ENCODE data around the gene CYP4Z1. TPM values are rescaled to one million over a fixed set of nuclear protein-coding genes. Genes with fewer than 3 reads are reported as not detected.
"Not testable (repeated sequence)": the region's sequence is repeated elsewhere in the genome, so short reads cannot be mapped to it uniquely, and the experiment has no call there.

Gene CYP4Z1
- total RNA-seq, 1 donor from 2014 or later, result not detected

DNA sequence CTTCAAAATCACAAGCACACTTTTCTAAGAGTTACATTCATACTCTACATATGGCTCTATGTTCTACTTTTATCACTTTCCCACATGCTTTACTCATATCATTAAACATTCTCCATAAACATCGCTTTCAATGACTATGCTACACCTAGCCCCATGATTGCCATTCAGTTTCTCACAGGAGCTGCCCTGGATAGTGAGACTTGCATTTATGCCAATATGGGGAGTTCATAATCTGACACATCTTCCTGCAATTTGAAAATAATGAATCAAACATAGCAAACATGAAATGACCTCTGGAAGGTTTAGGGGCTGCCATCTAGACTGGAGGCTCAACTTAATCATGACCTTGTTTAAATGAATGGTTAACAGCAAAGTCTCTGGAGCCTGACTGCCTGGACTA lies 61.2 kb downstream of the CYP4Z1 start:
- Mint-ChIP-seq H3K36me3 (ENCODE audit: low read depth, unreplicated experiment) (no peaks in the 10 kb centered on the region), H3K9me3 (ENCODE audit: unreplicated experiment) (no peaks in the 10 kb centered on the region), H3K27me3 (ENCODE audit: low read depth, unreplicated experiment) (peaks cover 3% of the 10 kb centered on the region), H3K4me1 (ENCODE audit: low read depth, unreplicated experiment) (no peaks in the 10 kb centered on the region), H3K27ac (ENCODE audit: unreplicated experiment) (no peak overlapping the region), H3K4me3 (ENCODE audit: unreplicated experiment) (no peak overlapping the region)
- no peak overlapping the region for H2AFZ ChIP-seq (ENCODE audit: low read depth, low read length)
- FAIRE-seq (no peak), DNase-seq (ENCODE audit: low read depth) (no peak)
- H3K36me3 ChIP-seq (ENCODE audit: insufficient read depth, low read length), result no peaks in the 10 kb centered on the region
- H3K9ac ChIP-seq (ENCODE audit: low read length), result no peak overlapping the region
- H3K4me2 ChIP-seq (ENCODE audit: low read length), result no peak overlapping the region
- H3K4me3 ChIP-seq (ENCODE audit: insufficient read depth, low read depth, low read length), result no peak overlapping the region
- H3K27me3 ChIP-seq (ENCODE audit: insufficient read depth, low read length), result no peaks in the 10 kb centered on the region
- no peaks in the 10 kb centered on the region for H3K9me3 ChIP-seq (ENCODE audit: insufficient read depth, low read depth, low read length)
- H3K27ac ChIP-seq (ENCODE audit: low read depth, low read length), result no peak overlapping the region
- no peak for TF ChIP-seq CTCF (IDR thresholded peaks at IDR 0.05; ENCODE audit: insufficient read depth, low read depth, low read length)
- no peak for TF ChIP-seq EZH2 (IDR thresholded peaks at IDR 0.05; ENCODE audit: insufficient read depth, low read length)
- H3K4me1 ChIP-seq (ENCODE audit: insufficient read depth, low read length), result no peaks in the 10 kb centered on the region
- no peaks in the 10 kb centered on the region for H4K20me1 ChIP-seq (ENCODE audit: insufficient read depth, low read length)
- H3K79me2 ChIP-seq (ENCODE audit: insufficient read depth, low read length), result no peaks in the 10 kb centered on the region

GRCh38 chr1:47128854-47129253 lies 61.8 kb downstream of the CYP4Z1 start:
- not testable (repeated sequence) for H3K27me3 Mint-ChIP-seq (ENCODE audit: low read depth, unreplicated experiment); FAIRE-seq; H3K36me3 Mint-ChIP-seq (ENCODE audit: low read depth, unreplicated experiment); H3K9ac ChIP-seq (ENCODE audit: low read length); DNase-seq (ENCODE audit: low read depth); H3K27ac ChIP-seq (ENCODE audit: low read depth, low read length); H3K27me3 ChIP-seq (ENCODE audit: insufficient read depth, low read length); H3K79me2 ChIP-seq (ENCODE audit: insufficient read depth, low read length); H3K27ac Mint-ChIP-seq (ENCODE audit: unreplicated experiment); H4K20me1 ChIP-seq (ENCODE audit: insufficient read depth, low read length); H3K4me3 ChIP-seq (ENCODE audit: insufficient read depth, low read depth, low read length); H2AFZ ChIP-seq (ENCODE audit: low read depth, low read length); H3K4me1 Mint-ChIP-seq (ENCODE audit: low read depth, unreplicated experiment); H3K4me1 ChIP-seq (ENCODE audit: insufficient read depth, low read length); H3K36me3 ChIP-seq (ENCODE audit: insufficient read depth, low read length); H3K9me3 ChIP-seq (ENCODE audit: insufficient read depth, low read depth, low read length); H3K4me3 Mint-ChIP-seq (ENCODE audit: unreplicated experiment); H3K4me2 ChIP-seq (ENCODE audit: low read length); H3K9me3 Mint-ChIP-seq (ENCODE audit: unreplicated experiment)

GRCh38 chr1:47129489-47130230 lies 62.6 kb downstream of the CYP4Z1 start:
- not testable (repeated sequence) for H3K27me3 Mint-ChIP-seq (ENCODE audit: low read depth, unreplicated experiment); H3K4me3 ChIP-seq (ENCODE audit: insufficient read depth, low read depth, low read length); H3K79me2 ChIP-seq (ENCODE audit: insufficient read depth, low read length); H3K9me3 ChIP-seq (ENCODE audit: insufficient read depth, low read depth, low read length); H3K9ac ChIP-seq (ENCODE audit: low read length); H3K36me3 Mint-ChIP-seq (ENCODE audit: low read depth, unreplicated experiment); H3K27ac ChIP-seq (ENCODE audit: low read depth, low read length); H3K27me3 ChIP-seq (ENCODE audit: insufficient read depth, low read length); FAIRE-seq; H3K4me3 Mint-ChIP-seq (ENCODE audit: unreplicated experiment); H3K9me3 Mint-ChIP-seq (ENCODE audit: unreplicated experiment); H3K36me3 ChIP-seq (ENCODE audit: insufficient read depth, low read length); H2AFZ ChIP-seq (ENCODE audit: low read depth, low read length); H3K4me1 Mint-ChIP-seq (ENCODE audit: low read depth, unreplicated experiment); DNase-seq (ENCODE audit: low read depth); H3K27ac Mint-ChIP-seq (ENCODE audit: unreplicated experiment); H3K4me1 ChIP-seq (ENCODE audit: insufficient read depth, low read length); H3K4me2 ChIP-seq (ENCODE audit: low read length); H4K20me1 ChIP-seq (ENCODE audit: insufficient read depth, low read length)

GRCh38 chr1:47132665-47133064 lies 65.6 kb downstream of the CYP4Z1 start:
- not testable (repeated sequence) for DNase-seq (ENCODE audit: low read depth); FAIRE-seq; H3K27me3 Mint-ChIP-seq (ENCODE audit: low read depth, unreplicated experiment); H3K27me3 ChIP-seq (ENCODE audit: insufficient read depth, low read length); H3K36me3 ChIP-seq (ENCODE audit: insufficient read depth, low read length); H3K9me3 Mint-ChIP-seq (ENCODE audit: unreplicated experiment); H3K79me2 ChIP-seq (ENCODE audit: insufficient read depth, low read length); H3K27ac Mint-ChIP-seq (ENCODE audit: unreplicated experiment); H4K20me1 ChIP-seq (ENCODE audit: insufficient read depth, low read length); H3K27ac ChIP-seq (ENCODE audit: low read depth, low read length); H3K4me3 Mint-ChIP-seq (ENCODE audit: unreplicated experiment); H3K36me3 Mint-ChIP-seq (ENCODE audit: low read depth, unreplicated experiment); H2AFZ ChIP-seq (ENCODE audit: low read depth, low read length); H3K4me1 ChIP-seq (ENCODE audit: insufficient read depth, low read length); H3K4me3 ChIP-seq (ENCODE audit: insufficient read depth, low read depth, low read length); H3K4me1 Mint-ChIP-seq (ENCODE audit: low read depth, unreplicated experiment); H3K4me2 ChIP-seq (ENCODE audit: low read length); H3K9ac ChIP-seq (ENCODE audit: low read length); H3K9me3 ChIP-seq (ENCODE audit: insufficient read depth, low read depth, low read length)

All from astrocyte (in vitro differentiated cells and primary cell).